Subcutaneous adipose tissue (tissue), 4 donors: Measurements from ENCODE around the gene WASHC4. TPM values are rescaled to one million over a fixed set of nuclear protein-coding genes. Genes with fewer than 3 reads are reported as not detected.

ENCODE experiments used
- CTCF ChIP-seq: fragments of 450-650 bp; IDR thresholded peaks from one replicate; pipeline ENCODE4 v1.5.1; 2016; ENCODE audit warnings: low read depth, mild to moderate bottlenecking, control low read depth, antibody characterized with exemption, moderate library complexity
- total RNA-seq, 4 donors: library from RNA; depleted of rRNA; stranded (reverse); fragments of >200 nt; gene quantifications; one replicate each; pipeline ENCODE4 v1.1.0, GENCODE V29; 2016

Gene WASHC4
- total RNA-seq, 4 donors from 2014 or later, result 77.6 to 132 (median 118) TPM

- TF ChIP-seq CTCF, result no peak
Measured at GRCh38 chr12:105167346-105167745, 59.8 kb downstream of the WASHC4 start.

GRCh38 chr12:105168006-105168405 lies 60.5 kb downstream of the WASHC4 start:
- TF ChIP-seq CTCF, result no peak

DNA sequence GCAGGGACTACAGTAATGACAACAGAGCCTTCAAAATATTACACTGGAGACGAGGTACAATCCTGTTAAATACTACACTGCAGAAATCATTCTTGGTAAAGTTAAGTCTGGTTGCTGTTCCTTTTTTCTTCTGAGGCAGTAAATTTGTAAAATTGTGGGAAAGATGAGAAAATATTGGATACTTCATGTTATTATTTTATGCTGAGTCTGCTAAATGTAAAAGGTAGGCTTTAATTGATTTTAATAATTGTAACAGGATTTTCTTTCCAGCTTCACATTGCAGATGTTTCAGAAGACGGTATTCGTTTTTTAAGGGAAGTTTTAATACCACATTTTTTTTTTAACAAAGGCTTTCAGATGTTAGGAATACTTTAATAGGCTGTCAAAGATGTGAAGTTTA lies 62.6 kb downstream of the WASHC4 start:
- TF ChIP-seq CTCF, result no peak

GRCh38 chr12:105171691-105172436 lies 64.3 kb downstream of the WASHC4 start:
- TF ChIP-seq CTCF, result no peak

DNA sequence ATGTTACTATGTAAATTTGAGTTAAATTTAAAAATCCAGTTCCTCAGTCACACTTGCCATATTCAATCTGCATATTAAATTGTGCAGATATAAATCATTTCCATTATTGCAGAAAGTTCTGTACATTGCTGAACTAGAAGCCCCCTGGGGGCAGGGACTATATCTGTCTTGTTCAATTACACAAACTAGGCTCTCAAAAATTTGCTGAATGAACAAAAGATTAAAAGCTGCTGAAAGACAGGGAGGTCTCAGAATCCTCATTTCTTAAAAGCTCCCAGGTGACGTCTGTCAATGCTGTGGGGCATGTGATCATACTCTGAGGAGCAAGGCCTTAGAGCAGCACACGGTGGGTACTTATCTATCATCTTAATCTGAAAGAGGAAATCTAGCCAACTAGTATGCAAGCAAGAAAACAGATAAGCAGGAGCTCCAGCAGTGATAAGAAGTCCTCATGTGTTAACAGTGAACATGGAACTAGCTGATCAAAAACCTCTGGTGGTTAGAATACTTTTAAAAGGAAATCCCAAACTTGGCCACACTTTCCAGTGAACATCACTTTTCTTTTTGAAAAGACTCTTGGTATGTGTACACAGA lies 68.0 kb downstream of the WASHC4 start:
- TF ChIP-seq CTCF, result no peak

GRCh38 chr12:105177208-105177607 lies 69.7 kb downstream of the WASHC4 start:
- no peak for TF ChIP-seq CTCF

- no peak for TF ChIP-seq CTCF
Measured at GRCh38 chr12:105189293-105189692, 81.8 kb downstream of the WASHC4 start.
